Astrocyte of the cerebellum (primary cell): Measurements from ENCODE around the gene BRSK2.

Experiments used
- DNase-seq: peaks from one replicate; pipeline ENCODE4 v3.0.0-alpha.2; 2011; ENCODE audit warnings: low read depth
- H3K4me3 ChIP-seq: 2 replicates; pipeline ENCODE4 v1.5.1; 2011; ENCODE audit warnings: mild to moderate bottlenecking, low read depth, low read length, moderate library complexity
- CTCF ChIP-seq: IDR thresholded peaks from 2 replicates; pipeline ENCODE4 v1.5.1; 2012; ENCODE audit warnings: low read length, low read depth, moderate library complexity, mild to moderate bottlenecking; ENCODE audit errors: missing control alignments
- in situ Hi-C: cut with HindIII; loops from 2 replicates; pipeline ENCODE4 v1.10.0; 2017; ENCODE audit warnings: low sequenced_read_pairs

Gene BRSK2

GRCh38 chr11:1456176-1456575 lies 66.4 kb downstream of the BRSK2 start:
- in situ Hi-C loops, result no loop called here
- no peak for DNase-seq
- TF ChIP-seq CTCF, result no peak
- H3K4me3 ChIP-seq, result no peak overlapping the region

- in situ Hi-C loops, result no loop called here
- TF ChIP-seq CTCF, result no peak
- no peak for DNase-seq
Measured at GRCh38 chr11:1456596-1457325, 67.0 kb downstream of the BRSK2 start.

GRCh38 chr11:1457326-1457680 lies 67.6 kb downstream of the BRSK2 start:
- no peak for TF ChIP-seq CTCF
- in situ Hi-C loops, result no loop called here
- no peak overlapping the region for H3K4me3 ChIP-seq
- DNase-seq, result no peak

More at GRCh38 chr11:1456596-1457325, 67.0 kb downstream of the BRSK2 start:
- H3K4me3 ChIP-seq, result no peak overlapping the region

- TF ChIP-seq CTCF, result no peak
- no peak for DNase-seq
- no peak overlapping the region for H3K4me3 ChIP-seq
- in situ Hi-C loops, result no loop called here
Measured at GRCh38 chr11:1457856-1458255, 68.1 kb downstream of the BRSK2 start.

GRCh38 chr11:1458340-1459218 lies 68.8 kb downstream of the BRSK2 start:
- no peak for DNase-seq
- H3K4me3 ChIP-seq, result no peak overlapping the region
- in situ Hi-C loops, result no loop called here
- TF ChIP-seq CTCF, result no peak

GRCh38 chr11:1459219-1459575 lies 69.5 kb downstream of the BRSK2 start:
- in situ Hi-C loops, result no loop called here

More at GRCh38 chr11:1459219-1459575, 69.5 kb downstream of the BRSK2 start:
- no peak for TF ChIP-seq CTCF
- DNase-seq, result no peak
- H3K4me3 ChIP-seq, result no peak overlapping the region
